Panc1 (cell line): ENCODE results near the gene CACNA1D. TPM values are rescaled to one million over a fixed set of nuclear protein-coding genes. Genes with fewer than 3 reads are reported as not detected.

Experiments used
- ATAC-seq: fragments of 200-7000 bp; cut with Tn5 transposase; 2 replicates; pipeline ENCODE4 v1.9.1; 2020; ENCODE audit warnings: mild to moderate bottlenecking, moderate library complexity
- BruUV-seq: library from RNA; stranded (reverse); fragments of 400-500 nt; replicated peaks from 2 replicates; lab custom pipeline; 2021; lab: Mats Ljungman, UMichigan
- CTCF ChIA-PET: fragments of 300-600 bp; sonication (Branson Sonifier 250); formaldehyde crosslinking; loops from one replicate; lab custom pipeline; 2022; ENCODE audit warnings: antibody characterized with exemption; lab: Charles Lee
- POLR2A ChIA-PET: fragments of 300-600 bp; sonication (Branson Sonifier 250); formaldehyde crosslinking; loops from one replicate; lab custom pipeline; 2022; ENCODE audit warnings: antibody characterized with exemption; lab: Charles Lee
- DNase-seq: peaks from one replicate; pipeline ENCODE4 v3.0.0-alpha.2; 2010; ENCODE audit warnings: low read depth, low spot score
- H3K27ac ChIP-seq: 2 replicates; pipeline ENCODE4 v1.5.1; 2011; ENCODE audit warnings: mild to moderate bottlenecking, low read length, inconsistent platforms
- H3K27me3 ChIP-seq: fragments of 200-500 bp; sonication (Bioruptor generic); 2 replicates; pipeline ENCODE4 v1.6.0; 2014; ENCODE audit warnings: low read length, inconsistent platforms; ENCODE audit not compliant: control insufficient read depth, insufficient read depth
- H3K36me3 ChIP-seq: fragments of 200-500 bp; sonication (Bioruptor generic); 2 replicates; pipeline ENCODE4 v1.5.1; 2014; ENCODE audit warnings: inconsistent platforms, mild to moderate bottlenecking, low read length, moderate library complexity; ENCODE audit not compliant: control insufficient read depth, insufficient read depth
- H3K4me1 ChIP-seq: 2 replicates; pipeline ENCODE4 v1.5.1; 2011; ENCODE audit warnings: inconsistent platforms, mild to moderate bottlenecking, low read length, moderate library complexity; ENCODE audit not compliant: control insufficient read depth, insufficient read depth
- H3K4me3 ChIP-seq, 2 experiments: 2 replicates each; pipeline ENCODE4 v1.5.1; 2011 to 2012; ENCODE audit warnings: low read depth in 2 of 2, low read length in 2 of 2, mild to moderate bottlenecking in 2 of 2, inconsistent platforms in 1 of 2, moderate library complexity in 1 of 2
- H3K9me3 ChIP-seq: fragments of 200-500 bp; sonication (Bioruptor generic); 2 replicates; pipeline ENCODE4 v1.5.1; 2014; ENCODE audit warnings: low read depth, mild to moderate bottlenecking, inconsistent platforms, low read length, moderate library complexity; ENCODE audit not compliant: control insufficient read depth, insufficient read depth
- CTCF ChIP-seq: fragments of 450-650 bp; IDR thresholded peaks from 2 replicates; pipeline ENCODE4 v1.5.1; 2017; ENCODE audit warnings: mild to moderate bottlenecking
- POLR2AphosphoS5 ChIP-seq: IDR thresholded peaks from 2 replicates; pipeline ENCODE4 v1.6.1; 2012; ENCODE audit warnings: mild to moderate bottlenecking, low read depth, low read length, moderate library complexity
- SIN3A ChIP-seq: IDR thresholded peaks from 2 replicates; pipeline ENCODE4 v1.6.1; 2012; ENCODE audit warnings: low read depth, mild to moderate bottlenecking, low read length, moderate library complexity, borderline replicate concordance; ENCODE audit not compliant: insufficient read depth
- TCF7L2 ChIP-seq: IDR thresholded peaks from 2 replicates; pipeline ENCODE4 v1.6.1; 2011; ENCODE audit warnings: mild to moderate bottlenecking, low read depth, low read length, inconsistent platforms
- in situ Hi-C: cut with HindIII; loops from 2 replicates; pipeline ENCODE4 v1.10.0; 2016; ENCODE audit warnings: low sequenced_read_pairs, low pct_unique_long_range_greater_than_20kb
- intact Hi-C: fragments of 100-400 bp; cut with micrococcal nuclease; formaldehyde crosslinking; loops from one replicate; pipeline ENCODE4 v1.10.0; 2022; ENCODE audit not compliant: unreplicated experiment
- total RNA-seq: library from RNA; stranded (reverse); gene quantifications from one replicate; pipeline ENCODE4 v1.2.1, GENCODE V29; 2021; ENCODE audit not compliant: unreplicated experiment
- TF ChIP-seq, protein P1 (sequence below), 2 experiments: IDR thresholded peaks; 2 replicates each; pipeline ENCODE4 v1.6.1; 2011 to 2012; ENCODE audit warnings: low read depth in 2 of 2, control low read depth in 1 of 2, low read length in 1 of 2, mild to moderate bottlenecking in 1 of 2, moderate library complexity in 1 of 2; ENCODE audit not compliant: insufficient read depth in 1 of 2

The CACNA1D gene
- total RNA-seq, 1 experiment from 2014 or later = 23.0 TPM

- ChIA-PET POLR2A (no interaction called here), CTCF (no interaction called here)
- ATAC-seq (no peak), DNase-seq (no peak)
- in situ Hi-C loops = no loop called here
- BruUV-seq = no TSS peak
- no peaks in the 10 kb centered on the region for H3K9me3 ChIP-seq
- intact Hi-C loops = no loop called here
- H3K27me3 ChIP-seq = no peaks in the 10 kb centered on the region
- TF ChIP-seq TCF7L2 = no peak
- no peak for TF ChIP-seq POLR2AphosphoS5
- TF ChIP-seq, protein P1, sequence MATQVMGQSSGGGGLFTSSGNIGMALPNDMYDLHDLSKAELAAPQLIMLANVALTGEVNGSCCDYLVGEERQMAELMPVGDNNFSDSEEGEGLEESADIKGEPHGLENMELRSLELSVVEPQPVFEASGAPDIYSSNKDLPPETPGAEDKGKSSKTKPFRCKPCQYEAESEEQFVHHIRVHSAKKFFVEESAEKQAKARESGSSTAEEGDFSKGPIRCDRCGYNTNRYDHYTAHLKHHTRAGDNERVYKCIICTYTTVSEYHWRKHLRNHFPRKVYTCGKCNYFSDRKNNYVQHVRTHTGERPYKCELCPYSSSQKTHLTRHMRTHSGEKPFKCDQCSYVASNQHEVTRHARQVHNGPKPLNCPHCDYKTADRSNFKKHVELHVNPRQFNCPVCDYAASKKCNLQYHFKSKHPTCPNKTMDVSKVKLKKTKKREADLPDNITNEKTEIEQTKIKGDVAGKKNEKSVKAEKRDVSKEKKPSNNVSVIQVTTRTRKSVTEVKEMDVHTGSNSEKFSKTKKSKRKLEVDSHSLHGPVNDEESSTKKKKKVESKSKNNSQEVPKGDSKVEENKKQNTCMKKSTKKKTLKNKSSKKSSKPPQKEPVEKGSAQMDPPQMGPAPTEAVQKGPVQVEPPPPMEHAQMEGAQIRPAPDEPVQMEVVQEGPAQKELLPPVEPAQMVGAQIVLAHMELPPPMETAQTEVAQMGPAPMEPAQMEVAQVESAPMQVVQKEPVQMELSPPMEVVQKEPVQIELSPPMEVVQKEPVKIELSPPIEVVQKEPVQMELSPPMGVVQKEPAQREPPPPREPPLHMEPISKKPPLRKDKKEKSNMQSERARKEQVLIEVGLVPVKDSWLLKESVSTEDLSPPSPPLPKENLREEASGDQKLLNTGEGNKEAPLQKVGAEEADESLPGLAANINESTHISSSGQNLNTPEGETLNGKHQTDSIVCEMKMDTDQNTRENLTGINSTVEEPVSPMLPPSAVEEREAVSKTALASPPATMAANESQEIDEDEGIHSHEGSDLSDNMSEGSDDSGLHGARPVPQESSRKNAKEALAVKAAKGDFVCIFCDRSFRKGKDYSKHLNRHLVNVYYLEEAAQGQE (IDR thresholded peaks at IDR 0.05; ENCODE audit: insufficient read depth in 1 of 2, low read depth in 2 of 2, low read length in 1 of 2) = no peak
- TF ChIP-seq SIN3A = no peak
- no peak for TF ChIP-seq CTCF
- no peaks in the 10 kb centered on the region for H3K36me3 ChIP-seq
- no peak overlapping the region for H3K27ac ChIP-seq
- H3K4me1 ChIP-seq = no peaks in the 10 kb centered on the region
- H3K4me3 ChIP-seq = no peak overlapping the region
These were observed 94.8 kb downstream of the CACNA1D start for GRCh38 chr3:53589201-53589600.

GRCh38 chr3:53589806-53590205, 95.4 kb downstream of the CACNA1D start:
- Histone ChIP-seq H3K9me3 (no peaks in the 10 kb centered on the region), H3K27me3 (no peaks in the 10 kb centered on the region), H3K36me3 (no peaks in the 10 kb centered on the region), H3K4me1 (no peaks in the 10 kb centered on the region), H3K4me3 (no peak overlapping the region), H3K27ac (no peak overlapping the region)
- intact Hi-C loops (no loop called here), in situ Hi-C loops (no loop called here)
- BruUV-seq = no TSS peak
- TF ChIP-seq, protein P1 (IDR thresholded peaks at IDR 0.05; ENCODE audit: insufficient read depth in 1 of 2, low read depth in 2 of 2, low read length in 1 of 2) = no peak
- no peak for TF ChIP-seq SIN3A
- no peak for TF ChIP-seq POLR2AphosphoS5
- no peak for TF ChIP-seq CTCF
- no peak for TF ChIP-seq TCF7L2
- ATAC-seq (no peak), DNase-seq (no peak)
- CTCF ChIA-PET = no interaction called here
- POLR2A ChIA-PET = no interaction called here
